ENCODE measurements around the gene ADGRE2.

DNA sequence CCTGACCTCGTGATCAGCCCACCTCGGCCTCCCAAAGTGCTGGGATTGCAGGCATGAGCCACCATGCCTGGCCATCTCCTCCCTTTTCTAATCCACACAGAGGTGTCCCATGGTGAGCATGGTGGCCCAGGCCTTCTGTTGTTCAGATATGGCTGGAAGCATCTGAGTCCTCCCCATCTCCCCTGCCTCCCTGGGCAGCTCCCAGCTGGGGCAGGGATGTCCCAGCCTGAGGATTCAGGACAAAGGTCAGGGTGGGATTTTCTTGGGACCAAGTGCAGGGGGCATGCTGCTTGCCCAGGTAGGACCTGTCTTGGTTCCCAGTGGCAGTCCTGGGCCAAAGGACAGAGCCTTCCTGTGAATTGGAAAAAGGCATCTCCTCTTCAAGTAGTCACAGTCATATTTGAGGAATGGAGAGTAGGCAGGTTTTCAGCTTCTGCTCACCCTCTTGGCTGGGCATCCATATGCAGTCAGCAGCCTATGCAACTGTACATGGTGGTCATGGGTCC is 10.8 kb downstream of the ADGRE2 start:
- no peak for TF ChIP-seq CTCF (conservative IDR thresholded peaks at IDR 0.05; ENCODE audit: low read depth, low read length)
- TF ChIP-seq EZH2phosphoT487 (IDR thresholded peaks at IDR 0.05; ENCODE audit: borderline replicate concordance, low read length), result no peak

Data from PC-3 (cell line).